Peyer's patch (tissue), 4 donors: ENCODE results near the gene ZNF518A. TPM values are rescaled to one million over a fixed set of nuclear protein-coding genes. Genes with fewer than 3 reads are reported as not detected.

Source experiments
- DNase-seq, 3 donors: peaks; one replicate each; pipeline ENCODE4 v3.0.0-alpha.2; 2017 to 2019
- H3K27ac ChIP-seq, 4 donors: fragments of 200-600 bp; sonication (generic); one replicate each; pipeline ENCODE4 v1.5.1; 2016 to 2019
- H3K27me3 ChIP-seq, 2 donors: fragments of 200-600 bp; sonication (generic); one replicate each; pipeline ENCODE4 v1.5.1; 2019
- H3K36me3 ChIP-seq, 3 donors: fragments of 200-600 bp; sonication (generic); one replicate each; pipeline ENCODE4 v1.5.1; 2016 to 2019
- H3K4me1 ChIP-seq, 4 donors: fragments of 200-600 bp; sonication (generic); one replicate each; pipeline ENCODE4 v1.5.1; 2016 to 2019
- H3K4me3 ChIP-seq, 4 donors: fragments of 200-600 bp; sonication (generic); 1 replicate in 3 of 4; 2 replicates in 1 of 4; pipeline ENCODE4 v1.5.1; 2016 to 2019; ENCODE audit warnings: mild to moderate bottlenecking in 1 of 4
- H3K9me3 ChIP-seq, 4 donors: fragments of 200-600 bp; sonication (generic); one replicate each; pipeline ENCODE4 v1.5.1; 2016 to 2019; ENCODE audit warnings: mild to moderate bottlenecking in 1 of 4
- POLR2A ChIP-seq, 2 donors: fragments of 450-650 bp; IDR thresholded peaks; one replicate each; pipeline ENCODE4 v1.5.1; 2017; ENCODE audit warnings: antibody characterized with exemption in 2 of 2, mild to moderate bottlenecking in 2 of 2, moderate library complexity in 2 of 2
- total RNA-seq, 4 donors: library from RNA; depleted of rRNA; stranded (reverse); fragments of >200 nt; gene quantifications; one replicate each; pipeline ENCODE4 v1.1.0, GENCODE V29; 2016
- TF ChIP-seq, protein P1 (sequence below), 6 experiments: fragments of 450-650 bp in 4 of 6; fragments of 200-600 bp in 2 of 6; sonication (generic) in 1 of 6; IDR thresholded peaks; one replicate each; pipeline ENCODE4 v1.5.1; 2017 to 2019; ENCODE audit warnings: antibody characterized with exemption in 6 of 6, mild to moderate bottlenecking in 3 of 6, moderate library complexity in 1 of 6

The ZNF518A gene, protein sequence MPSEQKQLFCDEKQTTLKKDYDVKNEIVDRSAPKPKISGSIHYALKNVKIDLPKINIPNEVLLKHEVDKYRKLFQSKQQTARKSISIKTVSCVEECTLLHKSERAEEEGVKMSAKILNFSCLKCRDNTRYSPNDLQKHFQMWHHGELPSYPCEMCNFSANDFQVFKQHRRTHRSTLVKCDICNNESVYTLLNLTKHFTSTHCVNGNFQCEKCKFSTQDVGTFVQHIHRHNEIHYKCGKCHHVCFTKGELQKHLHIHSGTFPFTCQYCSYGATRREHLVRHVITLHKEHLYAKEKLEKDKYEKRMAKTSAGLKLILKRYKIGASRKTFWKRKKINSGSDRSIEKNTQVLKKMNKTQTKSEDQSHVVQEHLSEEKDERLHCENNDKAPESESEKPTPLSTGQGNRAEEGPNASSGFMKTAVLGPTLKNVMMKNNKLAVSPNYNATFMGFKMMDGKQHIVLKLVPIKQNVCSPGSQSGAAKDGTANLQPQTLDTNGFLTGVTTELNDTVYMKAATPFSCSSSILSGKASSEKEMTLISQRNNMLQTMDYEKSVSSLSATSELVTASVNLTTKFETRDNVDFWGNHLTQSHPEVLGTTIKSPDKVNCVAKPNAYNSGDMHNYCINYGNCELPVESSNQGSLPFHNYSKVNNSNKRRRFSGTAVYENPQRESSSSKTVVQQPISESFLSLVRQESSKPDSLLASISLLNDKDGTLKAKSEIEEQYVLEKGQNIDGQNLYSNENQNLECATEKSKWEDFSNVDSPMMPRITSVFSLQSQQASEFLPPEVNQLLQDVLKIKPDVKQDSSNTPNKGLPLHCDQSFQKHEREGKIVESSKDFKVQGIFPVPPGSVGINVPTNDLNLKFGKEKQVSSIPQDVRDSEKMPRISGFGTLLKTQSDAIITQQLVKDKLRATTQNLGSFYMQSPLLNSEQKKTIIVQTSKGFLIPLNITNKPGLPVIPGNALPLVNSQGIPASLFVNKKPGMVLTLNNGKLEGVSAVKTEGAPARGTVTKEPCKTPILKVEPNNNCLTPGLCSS (N-terminal part only)
- 10 to 100 TPM; 23.9 to 43.2 (median 35.0) TPM for total RNA-seq

DNA sequence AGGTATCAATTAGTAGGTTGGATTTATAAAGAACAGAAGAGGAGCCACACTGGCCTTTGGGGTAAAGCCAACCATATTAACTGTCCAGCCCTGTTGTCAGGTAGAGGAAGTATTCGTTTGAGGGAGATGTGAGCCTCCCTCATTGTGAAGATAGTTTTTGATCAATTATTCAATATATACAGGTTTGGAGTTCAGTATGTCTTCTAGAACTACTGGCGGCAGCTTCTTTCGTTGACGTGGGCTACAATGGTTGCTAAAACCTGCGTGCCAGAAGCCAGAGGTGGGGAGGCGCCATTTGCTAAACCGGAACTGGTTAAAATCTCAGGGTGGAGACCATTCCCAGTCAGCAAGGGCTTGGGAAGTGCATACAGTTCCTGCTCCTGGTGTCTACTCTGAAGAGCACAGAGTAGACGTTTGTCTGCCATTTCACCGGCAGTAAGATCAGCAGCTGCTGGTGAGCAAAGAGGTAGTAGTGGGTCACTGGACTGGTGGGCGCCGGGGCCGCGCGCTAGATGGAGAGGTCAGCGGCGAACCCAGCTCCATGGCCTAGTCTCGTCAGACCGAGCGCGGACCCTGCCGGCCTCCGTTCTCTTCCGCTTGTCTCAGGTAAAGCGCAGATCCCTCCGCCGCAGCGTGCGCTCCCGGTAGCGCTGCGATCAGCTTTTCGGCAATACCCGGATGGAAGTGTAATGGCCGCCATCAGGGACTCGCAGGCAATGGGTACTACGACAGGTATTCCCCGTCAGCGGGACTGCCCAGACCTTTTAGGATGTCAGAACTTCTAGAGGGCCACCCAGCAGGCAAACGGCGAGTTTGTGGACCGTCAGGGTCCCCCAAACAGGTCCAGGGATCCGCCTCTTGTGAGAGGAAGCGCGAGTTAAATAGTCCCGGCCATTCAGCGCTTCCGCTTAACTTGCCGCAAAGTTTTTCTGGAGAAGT is at the start of gene ZNF518A:
Gene ZNF518A, plus strand, starts transcription at position 911 of the 939 bp plus-strand sequence. CDS start 26,026 bp downstream, outside the sequence.
- H3K36me3 ChIP-seq, result peaks cover 0 to 16% (median 0%) of the 10 kb centered on the region in 3 donors
- H3K9me3 ChIP-seq, result no peaks in the 10 kb centered on the region
- DNase-seq, result peak; percentile 91 to 96 (median 93)
- no peaks in the 10 kb centered on the region for H3K27me3 ChIP-seq
- TF ChIP-seq, protein P1, sequence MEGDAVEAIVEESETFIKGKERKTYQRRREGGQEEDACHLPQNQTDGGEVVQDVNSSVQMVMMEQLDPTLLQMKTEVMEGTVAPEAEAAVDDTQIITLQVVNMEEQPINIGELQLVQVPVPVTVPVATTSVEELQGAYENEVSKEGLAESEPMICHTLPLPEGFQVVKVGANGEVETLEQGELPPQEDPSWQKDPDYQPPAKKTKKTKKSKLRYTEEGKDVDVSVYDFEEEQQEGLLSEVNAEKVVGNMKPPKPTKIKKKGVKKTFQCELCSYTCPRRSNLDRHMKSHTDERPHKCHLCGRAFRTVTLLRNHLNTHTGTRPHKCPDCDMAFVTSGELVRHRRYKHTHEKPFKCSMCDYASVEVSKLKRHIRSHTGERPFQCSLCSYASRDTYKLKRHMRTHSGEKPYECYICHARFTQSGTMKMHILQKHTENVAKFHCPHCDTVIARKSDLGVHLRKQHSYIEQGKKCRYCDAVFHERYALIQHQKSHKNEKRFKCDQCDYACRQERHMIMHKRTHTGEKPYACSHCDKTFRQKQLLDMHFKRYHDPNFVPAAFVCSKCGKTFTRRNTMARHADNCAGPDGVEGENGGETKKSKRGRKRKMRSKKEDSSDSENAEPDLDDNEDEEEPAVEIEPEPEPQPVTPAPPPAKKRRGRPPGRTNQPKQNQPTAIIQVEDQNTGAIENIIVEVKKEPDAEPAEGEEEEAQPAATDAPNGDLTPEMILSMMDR (IDR thresholded peaks at IDR 0.05), result no peak
- TF ChIP-seq POLR2A (IDR thresholded peaks at IDR 0.05), result peak; percentile 42 to 63
- H3K27ac ChIP-seq, result peak within 1 kb of the TSS; percentile 93 to 97 (median 96)
- H3K4me3 ChIP-seq, result peak within 1 kb of the TSS; percentile 64 to 89 (median 75)
- H3K4me1 ChIP-seq, result no peaks in the 10 kb centered on the region

DNA sequence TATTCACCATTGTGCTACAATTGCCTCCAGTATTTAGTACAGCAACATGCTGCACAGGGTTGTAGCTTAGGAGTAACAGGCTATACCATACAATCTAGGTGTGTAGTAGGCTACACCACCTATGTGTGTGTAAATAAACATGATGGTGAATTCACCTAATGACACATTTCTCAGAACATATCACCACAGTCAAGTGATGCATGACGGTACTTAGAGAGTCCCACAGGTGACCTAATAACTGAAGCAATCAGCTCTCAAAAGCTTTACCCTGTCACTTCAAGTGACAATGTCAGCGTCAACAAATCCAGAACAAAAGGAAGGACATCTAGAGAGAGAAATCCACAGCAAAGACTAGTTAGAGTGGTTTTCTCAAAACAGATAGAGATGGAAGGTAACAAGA is 47.9 kb upstream of the ZNF518A start:
- TF ChIP-seq, protein P1 (IDR thresholded peaks at IDR 0.05), result no peak
- no peak for TF ChIP-seq POLR2A (IDR thresholded peaks at IDR 0.05)
- Histone ChIP-seq H3K4me1 (no peaks in the 10 kb centered on the region), H3K27ac (no peak overlapping the region), H3K36me3 (no peaks in the 10 kb centered on the region), H3K27me3 (no peaks in the 10 kb centered on the region), H3K4me3 (no peak overlapping the region), H3K9me3 (no peaks in the 10 kb centered on the region)
- DNase-seq, result no peak

DNA sequence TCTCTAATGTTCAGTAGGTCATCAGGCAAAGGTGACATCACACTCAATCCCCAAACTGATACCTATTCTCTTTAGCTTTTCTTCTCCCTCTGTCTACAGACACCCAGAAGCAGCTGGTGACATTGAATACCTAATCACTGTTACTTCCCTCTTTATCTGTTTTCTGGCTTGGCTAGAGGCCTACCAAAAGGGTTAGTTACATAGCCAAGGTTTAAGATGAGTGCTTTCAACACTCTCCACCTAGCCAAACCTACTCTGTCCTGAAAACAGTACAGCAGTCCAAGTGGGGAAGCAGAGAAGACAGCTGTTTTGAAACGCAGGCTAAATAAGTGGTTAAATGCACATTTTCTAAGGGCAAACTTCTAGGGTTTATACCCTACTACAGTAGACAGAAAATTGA is 47.3 kb upstream of the ZNF518A start:
- Histone ChIP-seq H3K9me3 (no peaks in the 10 kb centered on the region), H3K4me1 (no peaks in the 10 kb centered on the region), H3K27me3 (no peaks in the 10 kb centered on the region), H3K4me3 (no peak overlapping the region), H3K27ac (no peak overlapping the region), H3K36me3 (no peaks in the 10 kb centered on the region)
- TF ChIP-seq POLR2A (IDR thresholded peaks at IDR 0.05), result no peak
- TF ChIP-seq, protein P1 (IDR thresholded peaks at IDR 0.05), result no peak
- DNase-seq, result no peak

DNA sequence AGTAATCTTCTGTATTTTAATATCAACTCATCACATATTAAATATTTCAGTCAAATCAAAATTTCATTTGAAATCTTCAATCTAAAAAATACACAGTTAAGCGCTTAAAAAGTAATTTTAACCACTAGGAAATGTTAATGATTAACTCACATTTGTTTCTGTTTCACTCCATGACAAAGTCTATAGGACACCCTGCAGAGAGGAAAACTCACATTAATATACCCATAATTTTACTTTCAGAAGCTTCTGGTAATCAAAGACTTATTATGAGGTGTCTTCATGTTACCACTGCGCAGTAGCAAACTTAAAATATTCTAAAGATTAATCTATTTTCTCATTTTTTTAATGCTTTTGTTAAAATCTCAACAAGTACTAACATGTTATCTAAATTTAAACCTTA is 41.0 kb upstream of the ZNF518A start:
- TF ChIP-seq POLR2A (IDR thresholded peaks at IDR 0.05), result no peak
- TF ChIP-seq, protein P1 (IDR thresholded peaks at IDR 0.05), result peak in 3 of 6 experiments; percentile 23 to 40 (median 33)
- peak overlapping the region; percentile 88 to 98 (median 94) for H3K27ac ChIP-seq

More for the DNA sequence above, 41.0 kb upstream of the ZNF518A start:
- Histone ChIP-seq H3K36me3 (no peaks in the 10 kb centered on the region), H3K9me3 (peaks cover 0 to 6% (median 0%) of the 10 kb centered on the region in 4 donors), H3K4me3 (peak overlapping the region in 3 of 4 donors; percentile 63 to 73 (median 66)), H3K27me3 (no peaks in the 10 kb centered on the region), H3K4me1 (no peaks in the 10 kb centered on the region)
- no peak for DNase-seq
